ENCODE results near the gene ARHGAP21.

ARHGAP21 gene

GRCh38 chr10:24722131-24722675, 1.5 kb downstream of the ARHGAP21 start:
- DNase-seq: no peak

- no peak for DNase-seq
Observed at GRCh38 chr10:24721229-24722106, 2.2 kb downstream of the ARHGAP21 start.

- DNase-seq: no peak
Observed at GRCh38 chr10:24720096-24720495, 3.6 kb downstream of the ARHGAP21 start.

- no peak for DNase-seq
Observed at GRCh38 chr10:24718031-24718855, 5.4 kb downstream of the ARHGAP21 start.

- DNase-seq: no peak
Observed at GRCh38 chr10:24716295-24716694, 7.4 kb downstream of the ARHGAP21 start.

- DNase-seq: no peak
Observed at GRCh38 chr10:24715246-24715769, 8.4 kb downstream of the ARHGAP21 start.

- DNase-seq: no peak
Observed at GRCh38 chr10:24713086-24713485, 10.6 kb downstream of the ARHGAP21 start.

GRCh38 chr10:24711465-24711864, 12.2 kb downstream of the ARHGAP21 start:
- DNase-seq: no peak

GRCh38 chr10:24708081-24708480, 15.6 kb downstream of the ARHGAP21 start:
- DNase-seq: no peak

- no peak for DNase-seq
Observed at GRCh38 chr10:24707445-24707844, 16.2 kb downstream of the ARHGAP21 start.

- peak; percentile 13 for DNase-seq
Observed at GRCh38 chr10:24706479-24707118, 17.1 kb downstream of the ARHGAP21 start.

GRCh38 chr10:24703700-24704099, 20.0 kb downstream of the ARHGAP21 start:
- DNase-seq: no peak

- DNase-seq: no peak
Observed at GRCh38 chr10:24701447-24701846, 22.2 kb downstream of the ARHGAP21 start.

- DNase-seq: no peak
Observed at GRCh38 chr10:24700948-24701347, 22.7 kb downstream of the ARHGAP21 start.

GRCh38 chr10:24698270-24698669, 25.4 kb downstream of the ARHGAP21 start:
- no peak for DNase-seq

- DNase-seq: no peak
Observed at GRCh38 chr10:24697080-24697479, 26.6 kb downstream of the ARHGAP21 start.

- no peak for DNase-seq
Observed at GRCh38 chr10:24695452-24695851, 28.2 kb downstream of the ARHGAP21 start.

- DNase-seq: no peak
Observed at GRCh38 chr10:24694086-24694485, 29.6 kb downstream of the ARHGAP21 start.

- DNase-seq: no peak
Observed at GRCh38 chr10:24690961-24691512, 32.6 kb downstream of the ARHGAP21 start.

GRCh38 chr10:24685958-24686540, 37.6 kb downstream of the ARHGAP21 start:
- no peak for DNase-seq

GRCh38 chr10:24683554-24683953, 40.1 kb downstream of the ARHGAP21 start:
- no peak for DNase-seq

- no peak for DNase-seq
Observed at GRCh38 chr10:24681572-24682088, 42.1 kb downstream of the ARHGAP21 start.
